Measurements from ENCODE around the gene MYL3. TPM values are rescaled to one million over a fixed set of nuclear protein-coding genes. Genes with fewer than 3 reads are reported as not detected.

The MYL3 gene
- total and polyA plus RNA-seq, 2 donors (not counting 1 experiment from before 2014, with no cell fraction given): not detected

GRCh38 chr3:46910166-46910760 lies 47.0 kb upstream of the MYL3 start:
- H3K9ac ChIP-seq (ENCODE audit: low read length): no peak overlapping the region
- H2AFZ ChIP-seq (ENCODE audit: insufficient read depth, low read depth, low read length, poor library complexity, severe bottlenecking): no peak overlapping the region
- H3K27me3 Mint-ChIP-seq: no peaks in the 10 kb centered on the region

DNA sequence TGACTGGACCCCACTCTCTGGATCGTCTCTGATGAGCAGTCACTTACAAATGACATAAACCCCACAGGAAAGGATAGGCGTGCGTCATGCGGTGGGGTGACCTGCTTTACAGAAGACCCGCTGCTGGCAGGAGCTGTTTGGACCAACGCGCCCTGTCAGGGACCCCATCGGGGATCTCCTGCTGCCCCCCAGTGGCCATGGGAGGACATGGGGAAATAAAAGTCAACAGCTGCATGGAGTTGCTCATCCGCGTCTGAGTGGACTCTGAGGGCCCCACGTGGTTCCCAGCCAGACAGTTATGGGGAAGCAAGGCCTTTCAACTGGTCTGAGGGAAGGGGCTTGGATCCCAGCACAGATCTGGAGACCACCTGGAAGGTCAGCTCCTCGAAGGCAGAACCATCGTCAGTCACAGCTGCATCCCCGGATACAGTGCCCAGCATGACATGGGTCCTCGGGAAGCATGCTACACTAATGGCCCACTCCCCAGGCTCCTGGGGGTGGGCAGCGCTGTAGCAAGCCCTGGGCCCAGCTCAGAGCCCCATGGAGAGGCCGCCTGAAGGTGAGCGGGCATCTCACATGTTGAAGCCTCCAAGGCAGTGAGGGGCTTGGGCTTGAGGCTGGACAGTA lies 46.4 kb upstream of the MYL3 start:
- Histone ChIP-seq H3K9ac (ENCODE audit: low read length) (no peak overlapping the region), H3K36me3 (replicated peaks in 1 of 2; ENCODE audit: control extremely low read depth in 1 of 2, control insufficient read depth in 1 of 2, extremely low read depth in 1 of 2, insufficient read depth in 2 of 2, low read length in 1 of 2) (peaks cover 0 to 2% of the 10 kb centered on the region in 2 experiments), H4K20me1 (ENCODE audit: control insufficient read depth, insufficient read depth, low read length, poor library complexity, severe bottlenecking) (peaks cover 9% of the 10 kb centered on the region), H2AFZ (ENCODE audit: insufficient read depth, low read depth, low read length, poor library complexity, severe bottlenecking) (no peak overlapping the region), H3K4me2 (replicated peaks; ENCODE audit: low read depth, low read length, poor library complexity, severe bottlenecking) (peak overlapping the region; percentile 50), H3K27ac (ENCODE audit: low read length in 2 of 2) (no peak overlapping the region), H3K4me1 (ENCODE audit: control insufficient read depth in 2 of 2, insufficient read depth in 2 of 2, low read length in 2 of 2) (peaks cover 9 to 12% of the 10 kb centered on the region in 2 donors), H3K27me3 (replicated peaks in 1 of 4; ENCODE audit: control extremely low read depth in 1 of 4, control insufficient read depth in 3 of 4, insufficient read depth in 4 of 4, low read length in 3 of 4) (peaks cover 0 to 2% (median 0%) of the 10 kb centered on the region in 4 experiments), H3K9me3 (ENCODE audit: control extremely low read depth in 1 of 3, control insufficient read depth in 2 of 3, insufficient read depth in 1 of 3, low read length in 2 of 3) (no peaks in the 10 kb centered on the region), H3K4me3 (ENCODE audit: control extremely low read depth in 1 of 5, extremely low read depth in 1 of 5, insufficient read depth in 1 of 5, low read depth in 2 of 5, low read length in 4 of 5) (no peak overlapping the region), H3K79me2 (ENCODE audit: control insufficient read depth, insufficient read depth, low read length) (no peaks in the 10 kb centered on the region)
- Mint-ChIP-seq H3K4me1 (peaks cover 7% of the 10 kb centered on the region), H3K27me3 (no peaks in the 10 kb centered on the region), H3K27ac (no peak overlapping the region), H3K4me3 (no peak overlapping the region), H3K9me3 (ENCODE audit: insufficient read depth) (no peaks in the 10 kb centered on the region)
- CTCF ChIA-PET: interaction anchor here (0.7 to 2.2 kb wide), 31 partner anchors 10 to 296 kb away, joined by 3 to 27 read pairs (median 4); partner anchors contain the start of gene MYL3
- 25% methylated on average over 18 of the region's 18 CpGs for WGBS (ENCODE audit: insufficient coverage)
- DNase-seq: peak; percentile 83
- peak; percentile 93 for ATAC-seq (ENCODE audit: low read depth)
- POLR2A ChIA-PET: interaction anchor here (1.1 kb wide), 1 partner anchor 19 kb away, joined by 5 read pairs; no protein-coding TSS in a partner anchor
- intact Hi-C loops (cut with micrococcal nuclease): loop anchor here (1.0 to 2.0 kb wide), 4 partner anchors 17 to 204 kb away; no protein-coding TSS in a partner anchor
- no peak for TF ChIP-seq EZH2 (IDR thresholded peaks at IDR 0.05; ENCODE audit: borderline replicate concordance, insufficient read depth, low read depth, low read length, poor library complexity, severe bottlenecking)
- TF ChIP-seq CTCF (IDR thresholded peaks at IDR 0.05): peak; percentile 82

More at GRCh38 chr3:46910166-46910760, 47.0 kb upstream of the MYL3 start:
- CTCF ChIA-PET: interaction anchor here (0.7 to 2.2 kb wide), 29 partner anchors 9 to 246 kb away, joined by 3 to 27 read pairs (median 4); partner anchors contain the start of gene MYL3
- Histone ChIP-seq H4K20me1 (ENCODE audit: control insufficient read depth, insufficient read depth, low read length, poor library complexity, severe bottlenecking) (peaks cover 9% of the 10 kb centered on the region), H3K4me1 (ENCODE audit: control insufficient read depth in 2 of 2, insufficient read depth in 2 of 2, low read length in 2 of 2) (peaks cover 9 to 12% of the 10 kb centered on the region in 2 donors), H3K4me2 (replicated peaks; ENCODE audit: low read depth, low read length, poor library complexity, severe bottlenecking) (peak overlapping the region; percentile 50), H3K36me3 (replicated peaks in 1 of 2; ENCODE audit: control extremely low read depth in 1 of 2, control insufficient read depth in 1 of 2, extremely low read depth in 1 of 2, insufficient read depth in 2 of 2, low read length in 1 of 2) (peaks cover 0 to 2% of the 10 kb centered on the region in 2 experiments), H3K9me3 (ENCODE audit: control extremely low read depth in 1 of 3, control insufficient read depth in 2 of 3, insufficient read depth in 1 of 3, low read length in 2 of 3) (no peaks in the 10 kb centered on the region), H3K4me3 (ENCODE audit: control extremely low read depth in 1 of 5, extremely low read depth in 1 of 5, insufficient read depth in 1 of 5, low read depth in 2 of 5, low read length in 4 of 5) (no peak overlapping the region), H3K27ac (ENCODE audit: low read length in 2 of 2) (no peak overlapping the region), H3K27me3 (replicated peaks in 1 of 4; ENCODE audit: control extremely low read depth in 1 of 4, control insufficient read depth in 3 of 4, insufficient read depth in 4 of 4, low read length in 3 of 4) (no peaks in the 10 kb centered on the region), H3K79me2 (ENCODE audit: control insufficient read depth, insufficient read depth, low read length) (no peaks in the 10 kb centered on the region)
- DNase-seq: no peak
- Mint-ChIP-seq H3K9me3 (ENCODE audit: insufficient read depth) (no peaks in the 10 kb centered on the region), H3K4me1 (peaks cover 7% of the 10 kb centered on the region), H3K4me3 (no peak overlapping the region), H3K27ac (no peak overlapping the region)
- TF ChIP-seq EZH2 (IDR thresholded peaks at IDR 0.05; ENCODE audit: borderline replicate concordance, insufficient read depth, low read depth, low read length, poor library complexity, severe bottlenecking): no peak
- WGBS (ENCODE audit: insufficient coverage): 79% methylated on average over 6 of the region's 6 CpGs
- ATAC-seq (ENCODE audit: low read depth): no peak
- POLR2A ChIA-PET: interaction anchor here (1.1 kb wide), 1 partner anchor 18 kb away, joined by 5 read pairs; no protein-coding TSS in a partner anchor
- intact Hi-C loops (cut with micrococcal nuclease): no loop called here
